CD4-positive, alpha-beta T cell treated with Interleukin-12 subunit alpha and Interleukin-12 subunit beta, for 1 hour (primary cell): ENCODE results near the gene GPR137.
A peak's percentile ranks its signal among the peaks of the same experiment; 100 is the strongest.

Experiments used
- DNase-seq: peaks from one replicate; pipeline ENCODE4 v3.0.0-alpha.2; 2020

Gene GPR137

DNA sequence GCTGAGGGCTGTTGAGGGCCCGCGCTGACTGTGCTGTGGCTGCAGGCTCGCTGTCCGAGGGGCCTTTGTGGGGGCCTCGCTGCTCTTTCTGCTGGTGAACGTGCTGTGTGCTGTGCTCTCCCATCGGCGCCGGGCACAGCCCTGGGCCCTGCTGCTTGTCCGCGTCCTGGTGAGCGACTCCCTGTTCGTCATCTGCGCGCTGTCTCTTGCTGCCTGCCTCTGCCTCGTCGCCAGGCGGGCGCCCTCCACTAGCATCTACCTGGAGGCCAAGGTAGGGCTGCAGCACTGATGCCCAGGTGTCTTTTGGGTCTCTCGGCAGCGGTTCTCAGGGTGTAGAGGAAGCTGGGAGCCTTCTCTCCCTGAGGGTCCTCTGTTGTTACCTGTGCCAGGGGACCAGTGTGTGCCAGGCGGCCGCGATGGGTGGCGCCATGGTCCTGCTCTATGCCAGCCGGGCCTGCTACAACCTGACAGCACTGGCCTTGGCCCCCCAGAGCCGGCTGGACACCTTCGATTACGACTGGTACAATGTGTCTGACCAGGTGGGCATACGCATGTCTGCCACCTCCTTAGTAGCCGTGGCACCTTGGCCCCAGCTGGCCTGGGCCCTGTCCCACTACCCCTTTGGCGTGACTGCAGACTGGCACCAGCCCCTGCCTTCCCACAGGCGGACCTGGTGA is 2.2 kb downstream of the GPR137 start:
- no peak for DNase-seq

- no peak for DNase-seq
Measured at GRCh38 chr11:64288353-64288750, 2.7 kb downstream of the GPR137 start.

- DNase-seq, result no peak
Measured at GRCh38 chr11:64289002-64289564, 3.4 kb downstream of the GPR137 start.

DNA sequence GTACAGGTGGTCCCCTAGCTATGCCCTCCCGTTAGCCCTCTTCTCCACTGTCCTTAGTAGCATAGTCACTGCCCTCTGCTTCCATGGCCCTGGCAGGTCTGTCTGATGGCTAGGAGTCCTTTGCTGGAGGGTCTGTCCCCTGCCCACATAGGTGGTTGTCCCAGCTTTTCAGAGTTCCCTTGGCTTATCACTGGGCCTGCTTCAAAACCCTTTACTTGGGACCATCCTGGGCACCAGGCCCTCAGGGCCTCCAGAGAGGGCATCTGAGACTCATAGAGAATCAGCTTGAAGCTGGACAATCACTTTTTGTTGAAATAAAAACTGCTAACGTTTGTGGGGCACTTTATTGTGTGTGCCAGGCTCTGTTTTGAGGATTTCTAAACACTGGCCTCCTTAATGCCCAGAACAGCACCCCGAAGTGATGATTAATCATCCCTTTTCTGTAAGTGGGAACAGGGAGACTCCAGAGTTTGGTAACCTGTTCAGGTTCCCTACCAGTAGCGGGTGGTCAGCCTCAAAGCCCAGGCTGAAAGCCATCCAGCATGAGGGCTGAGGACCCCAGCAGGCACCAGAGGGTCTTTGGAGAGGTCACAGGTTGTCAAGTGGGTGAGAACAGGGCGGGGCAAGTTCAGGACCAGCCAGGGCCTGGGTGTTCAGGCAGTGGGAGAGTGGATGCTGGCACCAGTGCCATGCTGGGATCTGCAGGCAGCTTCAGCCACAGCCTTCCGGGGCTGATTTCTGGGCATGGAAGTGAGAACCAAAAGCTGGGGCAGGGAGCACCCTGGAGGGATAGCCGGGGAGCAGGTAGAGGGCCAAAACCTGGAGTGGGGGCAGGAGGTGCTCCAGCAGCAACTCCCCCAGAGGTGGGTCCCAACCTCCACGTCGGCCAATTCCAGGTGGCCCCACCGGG is 5.0 kb downstream of the GPR137 start:
- no peak for DNase-seq

GRCh38 chr11:64291262-64291751 is 5.7 kb downstream of the GPR137 start, which contains the start of gene KCNK4:
KCNK4 (plus strand) TSS chr11:64291302; CDS start chr11:64293019, 1,717 bp downstream.
- DNase-seq, result no peak

DNA sequence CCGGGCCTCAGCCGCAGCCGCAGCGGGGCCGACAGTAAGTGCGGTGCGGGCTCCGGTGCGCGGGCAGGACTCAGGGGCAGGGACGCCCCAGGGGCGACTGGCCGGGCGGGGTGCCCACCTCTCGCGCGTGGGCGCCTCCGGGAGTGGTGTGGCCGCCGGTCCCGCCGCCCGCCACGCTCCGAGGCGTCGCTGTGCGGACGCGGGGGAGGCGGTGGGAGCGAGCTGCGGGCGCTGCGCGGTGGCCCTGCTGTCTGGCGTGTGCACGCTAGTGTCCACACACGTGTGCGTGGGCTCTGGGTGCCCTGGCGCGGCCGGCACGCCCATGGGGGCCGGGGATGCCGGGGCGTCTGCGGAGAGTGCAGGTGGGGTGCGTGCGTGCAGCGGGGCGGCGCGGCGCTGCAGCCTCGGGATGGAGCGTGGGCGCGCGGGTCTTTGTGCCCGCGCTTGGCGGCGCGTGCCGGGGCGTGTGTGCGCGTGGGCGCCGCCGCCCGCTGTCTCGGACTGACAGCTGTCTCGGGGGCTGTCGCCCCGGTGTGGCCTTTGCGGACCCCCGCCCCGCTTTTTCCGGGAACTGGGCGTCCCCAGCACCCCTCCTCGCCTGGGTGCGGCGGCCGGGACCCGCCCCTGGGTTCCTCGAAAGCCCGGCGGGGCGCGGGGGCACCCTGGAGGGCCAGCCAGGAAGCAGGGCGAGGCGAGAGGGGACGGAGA is 6.3 kb downstream of the GPR137 start:
- no peak for DNase-seq

GRCh38 chr11:64292460-64293254 is 7.0 kb downstream of the GPR137 start:
- no peak for DNase-seq

GRCh38 chr11:64294774-64295173 is 9.1 kb downstream of the GPR137 start:
- no peak for DNase-seq

- DNase-seq, result no peak
Measured at GRCh38 chr11:64295760-64296159, 10.1 kb downstream of the GPR137 start.

- no peak for DNase-seq
Measured at GRCh38 chr11:64296236-64296635, 10.6 kb downstream of the GPR137 start.

- DNase-seq, result no peak
Measured at GRCh38 chr11:64296830-64297698, 11.4 kb downstream of the GPR137 start.

- no peak for DNase-seq
Measured at GRCh38 chr11:64297699-64298358, 12.2 kb downstream of the GPR137 start.

- DNase-seq, result no peak
Measured at GRCh38 chr11:64298966-64299846, 13.6 kb downstream of the GPR137 start.

GRCh38 chr11:64299847-64300648 is 14.4 kb downstream of the GPR137 start, which contains the start of gene CATSPERZ:
CATSPERZ (plus strand) TSS chr11:64300358; CDS start chr11:64300411, 53 bp downstream.
- DNase-seq, result peak; percentile 28

DNA sequence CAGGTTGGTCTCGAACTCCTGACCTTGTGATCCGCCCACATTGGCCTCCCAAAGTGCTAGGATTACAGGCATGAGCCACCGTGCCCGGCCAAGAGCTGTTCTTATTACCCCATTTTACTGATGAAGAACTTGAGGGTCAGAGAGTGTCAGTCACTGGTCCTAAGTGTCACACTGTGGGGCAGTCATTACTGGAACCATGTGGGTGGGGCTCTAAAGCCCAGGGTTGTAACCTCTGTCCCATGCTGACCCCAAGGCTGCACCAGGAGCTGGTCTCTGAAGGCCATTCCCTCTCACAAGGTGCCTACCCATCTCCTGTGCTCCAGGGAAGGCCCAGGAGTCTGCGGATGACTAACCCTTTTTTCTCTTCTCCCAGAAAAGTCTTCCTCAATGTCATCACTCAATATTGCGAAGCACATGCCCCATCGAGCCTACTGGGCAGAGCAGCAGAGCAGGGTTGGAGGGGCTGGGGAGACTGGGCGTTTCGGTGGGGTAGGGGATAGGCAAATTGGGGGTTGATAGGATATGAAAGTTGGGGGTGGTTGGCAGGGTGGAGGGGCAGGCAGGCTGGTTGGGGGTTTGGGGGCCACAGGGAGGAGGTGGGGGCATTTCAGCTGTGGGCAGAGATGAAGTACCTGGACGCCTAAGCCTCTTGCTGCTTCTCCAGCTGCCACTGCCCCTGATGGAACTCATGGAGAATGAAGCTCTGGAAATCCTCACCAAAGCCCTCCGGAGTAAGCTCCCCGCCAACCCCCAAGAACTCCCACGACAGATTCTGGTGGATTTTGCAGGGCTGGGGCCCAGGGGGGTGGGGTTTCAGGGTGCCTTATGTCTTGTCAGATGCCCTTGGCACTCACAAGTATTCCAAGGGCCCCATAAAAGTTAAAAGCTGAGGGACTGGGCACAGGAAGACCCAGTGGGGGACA is 17.7 kb downstream of the GPR137 start:
- no peak for DNase-seq

DNA sequence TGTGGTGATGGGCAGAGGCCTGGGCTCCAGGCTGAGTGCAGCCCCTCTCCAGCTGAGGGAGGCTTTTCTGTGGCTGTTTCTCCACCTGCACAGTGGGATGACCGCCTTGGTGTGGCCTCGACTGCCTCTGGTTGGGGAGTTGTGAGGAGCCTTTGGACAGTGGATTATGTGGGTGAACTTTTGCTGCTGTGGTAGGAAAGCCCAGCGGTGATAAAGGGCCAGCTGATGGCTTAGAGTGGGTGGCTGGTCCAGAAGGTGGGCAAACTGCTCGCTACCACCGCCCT is 18.3 kb downstream of the GPR137 start:
- DNase-seq, result no peak

DNA sequence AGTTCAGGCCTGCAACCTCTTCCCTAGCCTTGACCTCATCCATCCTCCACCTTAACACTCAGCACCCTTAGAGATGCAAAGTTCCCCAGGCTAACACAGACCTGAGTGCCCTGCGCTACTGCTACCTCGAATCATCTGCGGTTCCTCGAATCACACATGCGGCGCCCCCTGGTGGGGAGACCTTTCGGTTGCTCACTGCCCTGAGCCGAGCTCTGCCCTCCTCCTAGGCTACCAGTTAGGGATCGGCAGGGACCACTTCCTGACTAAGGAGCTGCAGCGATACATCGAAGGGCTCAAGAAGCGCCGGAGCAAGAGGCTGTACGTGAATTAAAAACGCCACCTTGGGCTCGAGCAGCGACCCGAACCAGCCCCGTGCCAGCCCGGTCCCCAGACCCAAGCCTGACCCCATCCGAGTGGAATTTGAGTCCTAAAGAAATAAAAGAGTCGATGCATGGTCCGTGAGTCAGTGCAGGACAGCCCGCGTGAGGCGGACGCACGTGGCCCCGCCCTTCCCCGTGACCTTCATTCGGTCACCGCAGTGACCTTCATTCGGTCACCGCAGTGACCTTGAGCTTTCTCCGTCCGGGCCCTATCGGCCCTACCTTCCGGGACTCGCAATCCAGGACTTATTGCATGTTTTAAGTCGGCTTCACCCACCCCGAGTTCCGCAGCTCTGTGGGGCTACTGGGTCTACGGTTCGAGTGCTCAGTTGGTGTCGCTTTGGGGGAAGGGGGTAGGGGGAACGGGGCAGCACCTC is 18.8 kb downstream of the GPR137 start:
- peak; percentile 92 for DNase-seq
